ENCODE data around the gene GDPD4.

- TF ChIP-seq, protein P1, sequence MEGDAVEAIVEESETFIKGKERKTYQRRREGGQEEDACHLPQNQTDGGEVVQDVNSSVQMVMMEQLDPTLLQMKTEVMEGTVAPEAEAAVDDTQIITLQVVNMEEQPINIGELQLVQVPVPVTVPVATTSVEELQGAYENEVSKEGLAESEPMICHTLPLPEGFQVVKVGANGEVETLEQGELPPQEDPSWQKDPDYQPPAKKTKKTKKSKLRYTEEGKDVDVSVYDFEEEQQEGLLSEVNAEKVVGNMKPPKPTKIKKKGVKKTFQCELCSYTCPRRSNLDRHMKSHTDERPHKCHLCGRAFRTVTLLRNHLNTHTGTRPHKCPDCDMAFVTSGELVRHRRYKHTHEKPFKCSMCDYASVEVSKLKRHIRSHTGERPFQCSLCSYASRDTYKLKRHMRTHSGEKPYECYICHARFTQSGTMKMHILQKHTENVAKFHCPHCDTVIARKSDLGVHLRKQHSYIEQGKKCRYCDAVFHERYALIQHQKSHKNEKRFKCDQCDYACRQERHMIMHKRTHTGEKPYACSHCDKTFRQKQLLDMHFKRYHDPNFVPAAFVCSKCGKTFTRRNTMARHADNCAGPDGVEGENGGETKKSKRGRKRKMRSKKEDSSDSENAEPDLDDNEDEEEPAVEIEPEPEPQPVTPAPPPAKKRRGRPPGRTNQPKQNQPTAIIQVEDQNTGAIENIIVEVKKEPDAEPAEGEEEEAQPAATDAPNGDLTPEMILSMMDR (conservative IDR thresholded peaks at IDR 0.05; ENCODE audit: low read length): no peak
- TF ChIP-seq EZH2phosphoT487 (IDR thresholded peaks at IDR 0.05; ENCODE audit: borderline replicate concordance): no peak
These were observed 89.8 kb downstream of the GDPD4 start for GRCh38 chr11:77211594-77212251.
